ENCODE measurements around the gene SYT6.

The SYT6 gene

GRCh38 chr1:114137497-114137896 lies 16.2 kb downstream of the SYT6 start:
- H3K27ac ChIP-seq (ENCODE audit: low read depth, low read length), result no peak overlapping the region
- no peaks in the 10 kb centered on the region for H3K36me3 ChIP-seq (ENCODE audit: control insufficient read depth in 1 of 2, insufficient read depth in 2 of 2, low read length in 2 of 2)
- no peaks in the 10 kb centered on the region for H3K27me3 ChIP-seq (ENCODE audit: control insufficient read depth in 1 of 2, insufficient read depth in 2 of 2, low read length in 2 of 2)
- no peak overlapping the region for H3K4me3 ChIP-seq (ENCODE audit: low read depth in 1 of 2, low read length in 2 of 2)
- H3K9me3 ChIP-seq (ENCODE audit: control insufficient read depth in 1 of 2, low read length in 2 of 2), result no peaks in the 10 kb centered on the region
- H3K9ac ChIP-seq (ENCODE audit: low read depth in 1 of 2, low read length in 2 of 2), result no peak overlapping the region
- no peaks in the 10 kb centered on the region for H3K4me1 ChIP-seq (ENCODE audit: control insufficient read depth in 1 of 2, insufficient read depth in 2 of 2, low read length in 2 of 2)

- no peaks in the 10 kb centered on the region for H3K27me3 ChIP-seq (ENCODE audit: control insufficient read depth in 1 of 2, insufficient read depth in 2 of 2, low read length in 2 of 2)
- no peak overlapping the region for H3K4me3 ChIP-seq (ENCODE audit: low read depth in 1 of 2, low read length in 2 of 2)
- no peak overlapping the region for H3K27ac ChIP-seq (ENCODE audit: low read depth, low read length)
- H3K9ac ChIP-seq (ENCODE audit: low read depth in 1 of 2, low read length in 2 of 2), result no peak overlapping the region
- no peaks in the 10 kb centered on the region for H3K4me1 ChIP-seq (ENCODE audit: control insufficient read depth in 1 of 2, insufficient read depth in 2 of 2, low read length in 2 of 2)
- H3K9me3 ChIP-seq (ENCODE audit: control insufficient read depth in 1 of 2, low read length in 2 of 2), result no peaks in the 10 kb centered on the region
- no peaks in the 10 kb centered on the region for H3K36me3 ChIP-seq (ENCODE audit: control insufficient read depth in 1 of 2, insufficient read depth in 2 of 2, low read length in 2 of 2)
These were observed 17.9 kb downstream of the SYT6 start for GRCh38 chr1:114135786-114136185.

GRCh38 chr1:114134518-114134917 lies 19.2 kb downstream of the SYT6 start:
- H3K27me3 ChIP-seq (ENCODE audit: control insufficient read depth in 1 of 2, insufficient read depth in 2 of 2, low read length in 2 of 2), result no peaks in the 10 kb centered on the region
- no peaks in the 10 kb centered on the region for H3K36me3 ChIP-seq (ENCODE audit: control insufficient read depth in 1 of 2, insufficient read depth in 2 of 2, low read length in 2 of 2)
- no peak overlapping the region for H3K27ac ChIP-seq (ENCODE audit: low read depth, low read length)
- H3K9me3 ChIP-seq (ENCODE audit: control insufficient read depth in 1 of 2, low read length in 2 of 2), result no peaks in the 10 kb centered on the region
- H3K9ac ChIP-seq (ENCODE audit: low read depth in 1 of 2, low read length in 2 of 2), result no peak overlapping the region
- no peaks in the 10 kb centered on the region for H3K4me1 ChIP-seq (ENCODE audit: control insufficient read depth in 1 of 2, insufficient read depth in 2 of 2, low read length in 2 of 2)
- no peak overlapping the region for H3K4me3 ChIP-seq (ENCODE audit: low read depth in 1 of 2, low read length in 2 of 2)

- Histone ChIP-seq H3K4me3 (ENCODE audit: low read depth in 1 of 2, low read length in 2 of 2) (no peak overlapping the region), H3K4me1 (ENCODE audit: control insufficient read depth in 1 of 2, insufficient read depth in 2 of 2, low read length in 2 of 2) (no peaks in the 10 kb centered on the region), H3K27ac (ENCODE audit: low read depth, low read length) (no peak overlapping the region), H3K9ac (ENCODE audit: low read depth in 1 of 2, low read length in 2 of 2) (no peak overlapping the region), H3K9me3 (ENCODE audit: control insufficient read depth in 1 of 2, low read length in 2 of 2) (no peaks in the 10 kb centered on the region), H3K36me3 (ENCODE audit: control insufficient read depth in 1 of 2, insufficient read depth in 2 of 2, low read length in 2 of 2) (no peaks in the 10 kb centered on the region), H3K27me3 (ENCODE audit: control insufficient read depth in 1 of 2, insufficient read depth in 2 of 2, low read length in 2 of 2) (no peaks in the 10 kb centered on the region)
These were observed 20.5 kb downstream of the SYT6 start for GRCh38 chr1:114133129-114133528.

GRCh38 chr1:114131526-114132220 lies 22.0 kb downstream of the SYT6 start:
- peaks cover 0 to 4% of the 10 kb centered on the region in 2 donors for H3K4me1 ChIP-seq (ENCODE audit: control insufficient read depth in 1 of 2, insufficient read depth in 2 of 2, low read length in 2 of 2)
- no peak overlapping the region for H3K4me3 ChIP-seq (ENCODE audit: low read depth in 1 of 2, low read length in 2 of 2)
- no peak overlapping the region for H3K27ac ChIP-seq (ENCODE audit: low read depth, low read length)
- no peak overlapping the region for H3K9ac ChIP-seq (ENCODE audit: low read depth in 1 of 2, low read length in 2 of 2)
- no peaks in the 10 kb centered on the region for H3K27me3 ChIP-seq (ENCODE audit: control insufficient read depth in 1 of 2, insufficient read depth in 2 of 2, low read length in 2 of 2)
- H3K9me3 ChIP-seq (ENCODE audit: control insufficient read depth in 1 of 2, low read length in 2 of 2), result no peaks in the 10 kb centered on the region
- no peaks in the 10 kb centered on the region for H3K36me3 ChIP-seq (ENCODE audit: control insufficient read depth in 1 of 2, insufficient read depth in 2 of 2, low read length in 2 of 2)

- H3K9ac ChIP-seq (ENCODE audit: low read depth in 1 of 2, low read length in 2 of 2), result no peak overlapping the region
- no peaks in the 10 kb centered on the region for H3K36me3 ChIP-seq (ENCODE audit: control insufficient read depth in 1 of 2, insufficient read depth in 2 of 2, low read length in 2 of 2)
- H3K4me3 ChIP-seq (ENCODE audit: low read depth in 1 of 2, low read length in 2 of 2), result no peak overlapping the region
- peaks cover 0 to 4% of the 10 kb centered on the region in 2 donors for H3K4me1 ChIP-seq (ENCODE audit: control insufficient read depth in 1 of 2, insufficient read depth in 2 of 2, low read length in 2 of 2)
- H3K27ac ChIP-seq (ENCODE audit: low read depth, low read length), result no peak overlapping the region
- H3K27me3 ChIP-seq (ENCODE audit: control insufficient read depth in 1 of 2, insufficient read depth in 2 of 2, low read length in 2 of 2), result no peaks in the 10 kb centered on the region
- no peaks in the 10 kb centered on the region for H3K9me3 ChIP-seq (ENCODE audit: control insufficient read depth in 1 of 2, low read length in 2 of 2)
These were observed 22.7 kb downstream of the SYT6 start for GRCh38 chr1:114130846-114131525.

GRCh38 chr1:114130213-114130612 lies 23.5 kb downstream of the SYT6 start:
- Histone ChIP-seq H3K9ac (ENCODE audit: low read depth in 1 of 2, low read length in 2 of 2) (no peak overlapping the region), H3K9me3 (ENCODE audit: control insufficient read depth in 1 of 2, low read length in 2 of 2) (no peaks in the 10 kb centered on the region), H3K4me3 (ENCODE audit: low read depth in 1 of 2, low read length in 2 of 2) (no peak overlapping the region), H3K36me3 (ENCODE audit: control insufficient read depth in 1 of 2, insufficient read depth in 2 of 2, low read length in 2 of 2) (no peaks in the 10 kb centered on the region), H3K4me1 (ENCODE audit: control insufficient read depth in 1 of 2, insufficient read depth in 2 of 2, low read length in 2 of 2) (peaks cover 0 to 4% of the 10 kb centered on the region in 2 donors), H3K27ac (ENCODE audit: low read depth, low read length) (no peak overlapping the region), H3K27me3 (ENCODE audit: control insufficient read depth in 1 of 2, insufficient read depth in 2 of 2, low read length in 2 of 2) (no peaks in the 10 kb centered on the region)

GRCh38 chr1:114128293-114128692 lies 25.4 kb downstream of the SYT6 start:
- Histone ChIP-seq H3K4me1 (ENCODE audit: control insufficient read depth in 1 of 2, insufficient read depth in 2 of 2, low read length in 2 of 2) (peaks cover 0 to 4% of the 10 kb centered on the region in 2 donors), H3K9ac (ENCODE audit: low read depth in 1 of 2, low read length in 2 of 2) (no peak overlapping the region), H3K27ac (ENCODE audit: low read depth, low read length) (no peak overlapping the region), H3K9me3 (ENCODE audit: control insufficient read depth in 1 of 2, low read length in 2 of 2) (no peaks in the 10 kb centered on the region), H3K4me3 (ENCODE audit: low read depth in 1 of 2, low read length in 2 of 2) (no peak overlapping the region), H3K36me3 (ENCODE audit: control insufficient read depth in 1 of 2, insufficient read depth in 2 of 2, low read length in 2 of 2) (no peaks in the 10 kb centered on the region), H3K27me3 (ENCODE audit: control insufficient read depth in 1 of 2, insufficient read depth in 2 of 2, low read length in 2 of 2) (no peaks in the 10 kb centered on the region)

- Histone ChIP-seq H3K27me3 (ENCODE audit: control insufficient read depth in 1 of 2, insufficient read depth in 2 of 2, low read length in 2 of 2) (no peaks in the 10 kb centered on the region), H3K9me3 (ENCODE audit: control insufficient read depth in 1 of 2, low read length in 2 of 2) (no peaks in the 10 kb centered on the region), H3K4me1 (ENCODE audit: control insufficient read depth in 1 of 2, insufficient read depth in 2 of 2, low read length in 2 of 2) (peaks cover 0 to 4% of the 10 kb centered on the region in 2 donors), H3K9ac (ENCODE audit: low read depth in 1 of 2, low read length in 2 of 2) (no peak overlapping the region), H3K27ac (ENCODE audit: low read depth, low read length) (no peak overlapping the region), H3K4me3 (ENCODE audit: low read depth in 1 of 2, low read length in 2 of 2) (no peak overlapping the region), H3K36me3 (ENCODE audit: control insufficient read depth in 1 of 2, insufficient read depth in 2 of 2, low read length in 2 of 2) (no peaks in the 10 kb centered on the region)
These were observed 27.2 kb downstream of the SYT6 start for GRCh38 chr1:114126261-114127095.

- Histone ChIP-seq H3K9me3 (ENCODE audit: control insufficient read depth in 1 of 2, low read length in 2 of 2) (no peaks in the 10 kb centered on the region), H3K4me1 (ENCODE audit: control insufficient read depth in 1 of 2, insufficient read depth in 2 of 2, low read length in 2 of 2) (peaks cover 0 to 4% of the 10 kb centered on the region in 2 donors), H3K4me3 (ENCODE audit: low read depth in 1 of 2, low read length in 2 of 2) (no peak overlapping the region), H3K27me3 (ENCODE audit: control insufficient read depth in 1 of 2, insufficient read depth in 2 of 2, low read length in 2 of 2) (no peaks in the 10 kb centered on the region), H3K9ac (ENCODE audit: low read depth in 1 of 2, low read length in 2 of 2) (no peak overlapping the region), H3K27ac (ENCODE audit: low read depth, low read length) (no peak overlapping the region), H3K36me3 (ENCODE audit: control insufficient read depth in 1 of 2, insufficient read depth in 2 of 2, low read length in 2 of 2) (no peaks in the 10 kb centered on the region)
These were observed 29.0 kb downstream of the SYT6 start for GRCh38 chr1:114124644-114125043.
